Skeletal muscle satellite cell (primary cell): ENCODE measurements around the gene ACOT8. TPM values are rescaled to one million over a fixed set of nuclear protein-coding genes. Genes with fewer than 3 reads are reported as not detected.
"Not testable (repeated sequence)": the region's sequence is repeated elsewhere in the genome, so short reads cannot be mapped to it uniquely, and the experiment has no call there.

Source experiments
- H3K27me3 ChIP-seq: 2 replicates; pipeline ENCODE4 v1.7.0; 2013; ENCODE audit warnings: low read length; ENCODE audit not compliant: control insufficient read depth, insufficient read depth
- H3K36me3 ChIP-seq: 2 replicates; pipeline ENCODE4 v1.7.0; 2013; ENCODE audit warnings: mild to moderate bottlenecking, control low read depth, low read length; ENCODE audit not compliant: insufficient read depth
- H3K4me1 ChIP-seq: 2 replicates; pipeline ENCODE4 v1.7.0; 2013; ENCODE audit warnings: low read length; ENCODE audit not compliant: control insufficient read depth, insufficient read depth
- H3K4me2 ChIP-seq: 2 replicates; pipeline ENCODE4 v1.7.0; 2013; ENCODE audit warnings: mild to moderate bottlenecking, low read length
- H3K4me3 ChIP-seq: 2 replicates; pipeline ENCODE4 v1.7.0; 2013; ENCODE audit warnings: low read length
- H3K9ac ChIP-seq: 2 replicates; pipeline ENCODE4 v1.7.0; 2013; ENCODE audit warnings: mild to moderate bottlenecking, low read depth, low read length, moderate library complexity
- H3K9me3 ChIP-seq: replicated peaks from 2 replicates; pipeline ENCODE4 v1.7.0; 2013; ENCODE audit warnings: mild to moderate bottlenecking, control low read depth, low read length
- total RNA-seq: library from RNA; depleted of rRNA; stranded (reverse); fragments of >200 nt; gene quantifications from 2 replicates; pipeline ENCODE4 v1.2.3, GENCODE V29; 2012; rRNA removed

Gene ACOT8
- 29.3 and 33.2 TPM in 2 replicates for total RNA-seq

GRCh38 chr20:45857114-45857881 lies at the start of gene ACOT8, which contains the start of gene ZSWIM3:
ACOT8 (minus strand) TSS chr20:45857392; CDS start chr20:45857315, 77 bp downstream.
ZSWIM3 (plus strand) TSS chr20:45857614; CDS start chr20:45857826, 212 bp downstream.
- H3K4me3 ChIP-seq, result peak within 1 kb of the TSS; percentile 93
- peaks cover 19% of the 10 kb centered on the region for H3K4me1 ChIP-seq
- peak within 1 kb of the TSS; percentile 98 for H3K4me2 ChIP-seq
- H3K27me3 ChIP-seq, result no peaks in the 10 kb centered on the region
- peaks cover 8% of the 10 kb centered on the region for H3K36me3 ChIP-seq
- peak within 1 kb of the TSS; percentile 89 for H3K9ac ChIP-seq
- H3K9me3 ChIP-seq, result no peaks in the 10 kb centered on the region

GRCh38 chr20:45905505-45906079 lies 48.4 kb upstream of the ACOT8 start:
- Histone ChIP-seq H3K4me3 (no peak overlapping the region), H3K4me1 (peaks cover 5% of the 10 kb centered on the region), H3K9me3 (no peaks in the 10 kb centered on the region), H3K27me3 (no peaks in the 10 kb centered on the region), H3K9ac (no peak overlapping the region), H3K36me3 (no peaks in the 10 kb centered on the region), H3K4me2 (no peak overlapping the region)

- Histone ChIP-seq H3K9me3 (no peaks in the 10 kb centered on the region), H3K4me2 (no peak overlapping the region), H3K4me3 (no peak overlapping the region), H3K4me1 (peaks cover 3% of the 10 kb centered on the region), H3K27me3 (no peaks in the 10 kb centered on the region), H3K36me3 (no peaks in the 10 kb centered on the region), H3K9ac (no peak overlapping the region)
Measured at GRCh38 chr20:45904583-45905504, 47.7 kb upstream of the ACOT8 start.

GRCh38 chr20:45902199-45902701 lies 45.1 kb upstream of the ACOT8 start:
- Histone ChIP-seq H3K36me3 (peaks cover 19% of the 10 kb centered on the region), H3K4me1 (peaks cover 3% of the 10 kb centered on the region), H3K4me2 (no peak overlapping the region), H3K9me3 (no peaks in the 10 kb centered on the region), H3K9ac (no peak overlapping the region), H3K27me3 (no peaks in the 10 kb centered on the region), H3K4me3 (no peak overlapping the region)

GRCh38 chr20:45901332-45901731 lies 44.1 kb upstream of the ACOT8 start:
- not testable (repeated sequence) for H3K4me3 ChIP-seq, H3K4me2 ChIP-seq, H3K27me3 ChIP-seq, H3K9me3 ChIP-seq, H3K4me1 ChIP-seq, H3K9ac ChIP-seq
- H3K36me3 ChIP-seq, result peaks cover 26% of the 10 kb centered on the region

GRCh38 chr20:45899046-45899835 lies 42.0 kb upstream of the ACOT8 start:
- Histone ChIP-seq H3K4me3 (no peak overlapping the region), H3K36me3 (peaks cover 38% of the 10 kb centered on the region), H3K4me1 (no peaks in the 10 kb centered on the region), H3K9ac (no peak overlapping the region), H3K9me3 (no peaks in the 10 kb centered on the region), H3K4me2 (no peak overlapping the region), H3K27me3 (no peaks in the 10 kb centered on the region)

GRCh38 chr20:45898285-45898684 lies 41.1 kb upstream of the ACOT8 start:
- no peak overlapping the region for H3K4me2 ChIP-seq
- peaks cover 44% of the 10 kb centered on the region for H3K36me3 ChIP-seq
- no peaks in the 10 kb centered on the region for H3K4me1 ChIP-seq
- H3K9me3 ChIP-seq, result no peaks in the 10 kb centered on the region
- no peak overlapping the region for H3K4me3 ChIP-seq
- no peak overlapping the region for H3K9ac ChIP-seq
- no peaks in the 10 kb centered on the region for H3K27me3 ChIP-seq

GRCh38 chr20:45897692-45898091 lies 40.5 kb upstream of the ACOT8 start:
- Histone ChIP-seq H3K4me2 (no peak overlapping the region), H3K9ac (no peak overlapping the region), H3K27me3 (no peaks in the 10 kb centered on the region), H3K4me1 (peaks cover 3% of the 10 kb centered on the region), H3K36me3 (peaks cover 47% of the 10 kb centered on the region), H3K9me3 (no peaks in the 10 kb centered on the region), H3K4me3 (no peak overlapping the region)

- Histone ChIP-seq H3K4me2 (no peak overlapping the region), H3K9me3 (no peaks in the 10 kb centered on the region), H3K4me1 (peaks cover 7% of the 10 kb centered on the region), H3K27me3 (no peaks in the 10 kb centered on the region), H3K4me3 (no peak overlapping the region), H3K9ac (no peak overlapping the region), H3K36me3 (peaks cover 51% of the 10 kb centered on the region)
Measured at GRCh38 chr20:45897289-45897688, 40.1 kb upstream of the ACOT8 start.

GRCh38 chr20:45896641-45897161 lies 39.5 kb upstream of the ACOT8 start:
- H3K4me2 ChIP-seq, result no peak overlapping the region
- no peak overlapping the region for H3K9ac ChIP-seq
- no peaks in the 10 kb centered on the region for H3K27me3 ChIP-seq
- H3K36me3 ChIP-seq, result peaks cover 51% of the 10 kb centered on the region
- H3K4me3 ChIP-seq, result no peak overlapping the region
- peaks cover 13% of the 10 kb centered on the region for H3K4me1 ChIP-seq
- no peaks in the 10 kb centered on the region for H3K9me3 ChIP-seq
